BLaER1 treated with 17β-estradiol and CSF1 and Interleukin-3, amounts not matched to agents 10 nM and 100 nM (cell line): Measurements from ENCODE around the gene CADM1.
A peak's percentile ranks its signal among the peaks of the same experiment; 100 is the strongest.

Experiments used
- H3K27ac ChIP-seq, 11 experiments: shearing (Covaris generic); formaldehyde crosslinking; 2 replicates each; pipeline ENCODE4 v1.8.1; 2022
- H3K27me3 ChIP-seq, 11 experiments: shearing (Covaris generic); formaldehyde crosslinking; 2 replicates each; pipeline ENCODE4 v1.8.1; 2022
- H3K36me3 ChIP-seq, 11 experiments: shearing (Covaris generic); formaldehyde crosslinking; 2 replicates each; pipeline ENCODE4 v1.8.1; 2022
- H3K4me1 ChIP-seq, 10 experiments: shearing (Covaris generic); formaldehyde crosslinking; 2 replicates each; pipeline ENCODE4 v1.8.1; 2022
- H3K4me2 ChIP-seq, 11 experiments: shearing (Covaris generic); formaldehyde crosslinking; 2 replicates each; pipeline ENCODE4 v1.8.1; 2022
- H3K4me3 ChIP-seq, 10 experiments: shearing (Covaris generic); formaldehyde crosslinking; 2 replicates each; pipeline ENCODE4 v1.8.1; 2022
- H3K9ac ChIP-seq, 11 experiments: shearing (Covaris generic); formaldehyde crosslinking; 2 replicates each; pipeline ENCODE4 v1.8.1; 2022
- H3K9me3 ChIP-seq, 11 experiments: shearing (Covaris generic); formaldehyde crosslinking; replicated peaks in 1 of 11; 2 replicates each; pipeline ENCODE4 v1.8.1; 2022
- H4K20me1 ChIP-seq, 11 experiments: shearing (Covaris generic); formaldehyde crosslinking; 2 replicates each; pipeline ENCODE4 v1.8.1; 2022
- Cebpa-rat ChIP-seq, 11 experiments: shearing (Covaris generic); IDR thresholded peaks; 2 replicates each; pipeline ENCODE4 v1.8.1; 2022

Gene CADM1

DNA sequence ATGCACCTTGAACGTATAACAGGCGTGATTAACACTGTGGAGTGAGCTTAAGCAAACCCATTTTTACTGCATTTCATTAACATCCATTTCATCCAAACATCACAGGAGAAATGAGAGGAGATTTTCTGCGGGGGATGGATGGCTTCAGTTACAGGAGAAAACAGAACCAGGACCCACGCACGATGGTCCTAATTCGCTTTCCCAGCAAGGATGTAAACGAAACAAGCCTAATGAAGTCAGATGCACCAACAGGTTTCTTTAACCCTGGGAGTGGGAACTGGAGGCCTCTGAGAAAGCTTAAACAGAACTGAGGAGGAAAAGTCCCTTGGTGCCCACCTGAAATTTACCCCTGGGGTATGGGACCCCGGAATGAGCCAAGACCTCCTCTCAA lies 2.7 kb downstream of the CADM1 start:
- H3K27ac ChIP-seq, result no peak overlapping the region
- peaks cover 23 to 31% (median 27%) of the 10 kb centered on the region in 11 experiments for H3K9me3 ChIP-seq
- no peaks in the 10 kb centered on the region for H4K20me1 ChIP-seq
- TF ChIP-seq Cebpa-rat (IDR thresholded peaks at IDR 0.05), result no peak
- peaks cover 0 to 8% (median 2%) of the 10 kb centered on the region in 10 experiments; a peak in 5 of 20 replicates for H3K4me1 ChIP-seq
- no peak overlapping the region for H3K9ac ChIP-seq
- no peaks in the 10 kb centered on the region for H3K36me3 ChIP-seq
- no peak overlapping the region for H3K4me2 ChIP-seq
- peaks cover 0 to 7% (median 0%) of the 10 kb centered on the region in 11 experiments; a peak in 2 of 22 replicates for H3K27me3 ChIP-seq
- no peak overlapping the region for H3K4me3 ChIP-seq

DNA sequence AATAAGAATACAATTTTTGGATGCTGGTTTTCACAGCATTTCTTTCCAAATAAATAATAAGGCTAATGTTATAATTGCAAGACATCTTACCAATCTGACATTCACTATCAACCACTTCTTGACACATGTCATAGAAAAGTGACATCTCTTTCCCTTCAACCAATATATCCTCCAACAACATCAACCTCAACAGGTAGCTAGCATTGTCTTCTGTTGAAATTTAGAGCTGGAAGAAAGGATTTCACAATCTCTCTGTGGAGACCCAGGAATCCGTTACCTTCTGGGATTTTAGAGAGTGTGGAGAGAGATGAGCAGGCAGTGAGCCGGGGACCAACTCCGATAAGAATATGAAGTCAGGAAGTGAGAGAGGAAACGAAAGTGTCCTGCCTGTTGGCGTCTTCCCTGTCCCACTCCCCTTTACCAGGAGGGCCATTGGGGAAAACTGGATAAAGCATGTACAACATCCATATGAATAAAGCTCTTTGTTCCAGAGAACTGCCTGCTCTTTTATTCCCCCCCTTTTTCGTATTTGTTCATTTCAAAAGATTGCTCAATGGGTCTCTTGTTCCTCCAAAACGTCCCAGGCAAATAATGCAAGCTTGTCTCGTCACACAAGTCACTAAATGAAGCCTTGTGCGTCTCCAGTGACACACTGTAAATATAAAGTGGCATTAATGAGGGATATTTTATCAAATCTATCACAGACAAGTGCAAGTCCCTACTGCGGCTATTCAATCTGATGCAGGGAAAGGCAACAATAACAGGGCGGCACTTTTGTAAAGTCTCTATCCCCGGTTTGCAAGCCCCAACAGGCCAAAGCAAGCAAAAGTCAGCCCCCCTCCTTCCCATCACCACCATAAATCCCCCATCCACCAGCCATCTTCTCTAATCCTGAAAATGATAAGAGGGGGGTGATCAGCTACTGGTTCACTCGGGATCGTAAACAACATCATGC lies 3.4 kb downstream of the CADM1 start:
- H3K4me3 ChIP-seq, result no peak overlapping the region
- H3K4me2 ChIP-seq, result no peak overlapping the region
- no peak overlapping the region for H3K9ac ChIP-seq
- no peaks in the 10 kb centered on the region for H4K20me1 ChIP-seq
- H3K4me1 ChIP-seq, result peaks cover 0 to 8% (median 4%) of the 10 kb centered on the region in 10 experiments; a peak in 6 of 20 replicates
- no peak for TF ChIP-seq Cebpa-rat (IDR thresholded peaks at IDR 0.05)
- peaks cover 23 to 31% (median 27%) of the 10 kb centered on the region in 11 experiments for H3K9me3 ChIP-seq
- no peak overlapping the region for H3K27ac ChIP-seq
- peaks cover 0 to 7% (median 0%) of the 10 kb centered on the region in 11 experiments; a peak in 2 of 22 replicates for H3K27me3 ChIP-seq
- H3K36me3 ChIP-seq, result no peaks in the 10 kb centered on the region

DNA sequence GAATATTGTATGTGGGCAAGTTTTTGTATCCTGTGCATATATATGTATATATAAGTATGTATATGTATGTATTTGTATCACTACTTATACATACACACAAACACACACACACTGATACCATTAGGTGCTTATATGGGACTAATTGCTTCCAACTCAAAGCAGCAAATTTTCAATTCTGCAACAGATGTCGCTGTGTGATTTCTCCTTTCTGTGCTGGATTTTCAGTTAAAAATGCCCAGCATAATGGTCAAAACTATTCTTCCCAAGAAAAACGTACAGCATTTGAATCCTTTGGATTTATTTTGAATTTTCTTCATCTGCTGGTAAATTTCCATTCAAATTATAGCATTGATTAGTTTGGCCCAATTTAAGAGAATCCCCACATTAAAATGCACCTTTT lies 4.3 kb downstream of the CADM1 start:
- no peak overlapping the region for H3K9ac ChIP-seq
- H3K27me3 ChIP-seq, result peaks cover 0 to 7% (median 0%) of the 10 kb centered on the region in 11 experiments; a peak in 2 of 22 replicates
- H3K9me3 ChIP-seq, result peaks cover 23 to 29% (median 25%) of the 10 kb centered on the region in 11 experiments
- TF ChIP-seq Cebpa-rat (IDR thresholded peaks at IDR 0.05), result no peak
- H3K4me2 ChIP-seq, result no peak overlapping the region
- no peaks in the 10 kb centered on the region for H4K20me1 ChIP-seq
- H3K4me3 ChIP-seq, result no peak overlapping the region
- no peak overlapping the region for H3K27ac ChIP-seq
- H3K4me1 ChIP-seq, result peaks cover 0 to 14% (median 6%) of the 10 kb centered on the region in 10 experiments; a peak in 6 of 20 replicates
- H3K36me3 ChIP-seq, result no peaks in the 10 kb centered on the region

DNA sequence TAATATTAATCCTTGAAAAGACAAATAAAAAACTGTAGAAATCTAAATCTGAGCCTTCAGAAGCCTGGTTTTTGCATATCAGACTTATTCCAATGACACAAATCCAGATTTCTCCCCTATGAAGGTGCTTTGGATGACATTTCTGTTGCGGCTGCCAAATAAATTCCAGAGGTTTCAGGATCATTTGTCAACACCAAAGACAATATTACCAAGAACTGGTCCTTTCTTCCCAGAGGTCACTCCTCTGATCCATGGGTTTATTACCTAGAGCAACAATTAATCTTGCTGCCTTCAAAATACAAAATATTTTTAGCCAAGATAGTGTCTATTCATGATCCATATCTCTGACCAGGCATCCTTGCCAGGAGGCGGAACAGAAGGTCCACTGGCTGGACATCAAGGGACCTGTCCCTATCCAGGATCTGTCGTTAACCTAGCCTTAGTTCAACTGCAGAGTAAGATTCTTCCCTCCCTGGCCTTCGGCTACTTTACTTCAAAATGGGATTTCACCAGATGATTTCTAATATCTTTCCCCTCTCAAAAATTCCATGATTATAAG lies 4.9 kb downstream of the CADM1 start:
- H3K27me3 ChIP-seq, result peaks cover 0 to 7% (median 0%) of the 10 kb centered on the region in 11 experiments; a peak in 2 of 22 replicates
- no peak overlapping the region for H3K27ac ChIP-seq
- H3K4me1 ChIP-seq, result peaks cover 0 to 16% (median 6%) of the 10 kb centered on the region in 10 experiments; a peak in 6 of 20 replicates
- no peak overlapping the region for H3K9ac ChIP-seq
- H4K20me1 ChIP-seq, result no peaks in the 10 kb centered on the region
- H3K9me3 ChIP-seq, result peaks cover 17 to 23% (median 20%) of the 10 kb centered on the region in 11 experiments
- H3K4me3 ChIP-seq, result no peak overlapping the region
- no peak overlapping the region for H3K4me2 ChIP-seq
- no peaks in the 10 kb centered on the region for H3K36me3 ChIP-seq
- no peak for TF ChIP-seq Cebpa-rat (IDR thresholded peaks at IDR 0.05)

DNA sequence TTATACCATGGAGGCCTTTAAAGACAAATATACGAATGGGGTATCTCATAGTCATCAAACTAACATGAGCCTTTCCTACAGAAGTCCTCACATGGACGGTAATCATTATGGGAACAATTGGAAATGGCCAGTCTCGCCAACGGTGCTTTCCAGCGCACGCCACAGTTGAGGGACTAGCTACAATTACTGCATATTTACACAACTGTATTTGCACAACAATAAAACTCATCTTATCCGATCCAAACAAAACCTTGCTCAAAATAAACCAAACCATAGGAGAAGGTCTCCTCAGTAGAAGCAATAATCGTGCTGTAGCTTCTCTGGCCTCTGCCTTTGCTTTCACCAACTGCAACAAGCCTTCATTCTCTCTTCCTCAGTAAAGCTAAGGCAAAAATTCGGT lies 5.9 kb downstream of the CADM1 start:
- no peak overlapping the region for H3K4me3 ChIP-seq
- H3K4me2 ChIP-seq, result no peak overlapping the region
- no peak for TF ChIP-seq Cebpa-rat (IDR thresholded peaks at IDR 0.05)
- H3K36me3 ChIP-seq, result no peaks in the 10 kb centered on the region
- peaks cover 0 to 7% (median 0%) of the 10 kb centered on the region in 11 experiments; a peak in 2 of 22 replicates for H3K27me3 ChIP-seq
- peaks cover 0 to 16% (median 6%) of the 10 kb centered on the region in 10 experiments; a peak in 6 of 20 replicates for H3K4me1 ChIP-seq
- no peaks in the 10 kb centered on the region for H4K20me1 ChIP-seq
- peaks cover 8 to 14% (median 10%) of the 10 kb centered on the region in 11 experiments; a peak in 21 of 22 replicates for H3K9me3 ChIP-seq
- no peak overlapping the region for H3K9ac ChIP-seq
- no peak overlapping the region for H3K27ac ChIP-seq

DNA sequence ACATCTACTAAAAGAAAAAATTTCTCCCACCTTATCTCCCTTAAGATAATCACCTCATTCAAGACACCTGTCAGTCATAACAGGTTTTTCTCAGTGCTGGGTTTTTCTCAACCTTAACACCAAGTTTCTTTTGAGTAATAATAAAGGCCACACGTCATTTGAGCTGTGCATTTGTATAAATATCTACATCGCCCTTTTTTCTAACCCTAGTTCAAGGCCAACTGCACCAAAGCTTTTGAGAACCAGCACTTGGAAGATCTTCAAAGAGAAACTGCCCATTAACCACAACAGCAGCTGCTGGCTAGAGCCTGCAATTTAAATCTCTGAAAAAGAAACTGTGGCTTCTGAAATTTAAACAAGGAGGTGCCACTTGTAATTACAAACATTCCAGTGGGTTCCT lies 6.9 kb downstream of the CADM1 start:
- Histone ChIP-seq H3K4me3 (no peak overlapping the region), H3K9ac (no peak overlapping the region), H3K4me2 (peak overlapping the region in 4 of 11 experiments; percentile 4 to 20 (median 16); a peak in 2 of 22 replicates)

DNA sequence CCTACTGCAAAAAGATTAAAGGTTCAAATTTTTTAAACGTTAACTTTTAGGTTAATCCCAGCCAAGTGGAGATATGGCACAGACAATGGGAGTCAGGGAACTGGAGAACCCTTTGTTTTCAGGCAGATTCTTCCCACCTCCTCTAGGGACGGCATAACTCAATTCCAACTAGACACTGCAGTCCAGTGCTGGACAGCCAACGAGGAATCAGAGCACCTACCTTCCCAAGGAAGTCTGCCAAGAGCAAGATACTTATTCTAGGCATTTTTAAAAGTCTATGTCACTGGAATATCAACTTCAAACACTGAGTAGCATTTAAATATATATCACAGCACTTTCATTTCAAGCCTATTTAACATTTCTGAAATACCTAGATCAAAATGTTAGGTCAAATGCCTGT lies 7.3 kb downstream of the CADM1 start:
- no peaks in the 10 kb centered on the region for H3K36me3 ChIP-seq
- H3K4me3 ChIP-seq, result no peak overlapping the region
- peaks cover 0 to 7% (median 0%) of the 10 kb centered on the region in 11 experiments; a peak in 2 of 22 replicates for H3K27me3 ChIP-seq
- no peaks in the 10 kb centered on the region for H4K20me1 ChIP-seq
- H3K9ac ChIP-seq, result no peak overlapping the region
- TF ChIP-seq Cebpa-rat (IDR thresholded peaks at IDR 0.05), result no peak
- peaks cover 0 to 16% (median 6%) of the 10 kb centered on the region in 10 experiments; a peak in 6 of 20 replicates for H3K4me1 ChIP-seq
- H3K9me3 ChIP-seq, result no peaks in the 10 kb centered on the region
- H3K27ac ChIP-seq, result no peak overlapping the region
- peak overlapping the region in 1 of 11 experiments; percentile 20; a peak in 1 of 22 replicates for H3K4me2 ChIP-seq

More for the DNA sequence above, 6.9 kb downstream of the CADM1 start:
- no peaks in the 10 kb centered on the region for H3K36me3 ChIP-seq
- H3K9me3 ChIP-seq, result peaks cover 0 to 3% (median 0%) of the 10 kb centered on the region in 11 experiments; a peak in 4 of 22 replicates
- TF ChIP-seq Cebpa-rat (IDR thresholded peaks at IDR 0.05), result no peak
- H3K27ac ChIP-seq, result no peak overlapping the region
- no peaks in the 10 kb centered on the region for H4K20me1 ChIP-seq
- peaks cover 0 to 16% (median 6%) of the 10 kb centered on the region in 10 experiments; a peak in 6 of 20 replicates for H3K4me1 ChIP-seq
- H3K27me3 ChIP-seq, result peaks cover 0 to 7% (median 0%) of the 10 kb centered on the region in 11 experiments; a peak in 2 of 22 replicates

DNA sequence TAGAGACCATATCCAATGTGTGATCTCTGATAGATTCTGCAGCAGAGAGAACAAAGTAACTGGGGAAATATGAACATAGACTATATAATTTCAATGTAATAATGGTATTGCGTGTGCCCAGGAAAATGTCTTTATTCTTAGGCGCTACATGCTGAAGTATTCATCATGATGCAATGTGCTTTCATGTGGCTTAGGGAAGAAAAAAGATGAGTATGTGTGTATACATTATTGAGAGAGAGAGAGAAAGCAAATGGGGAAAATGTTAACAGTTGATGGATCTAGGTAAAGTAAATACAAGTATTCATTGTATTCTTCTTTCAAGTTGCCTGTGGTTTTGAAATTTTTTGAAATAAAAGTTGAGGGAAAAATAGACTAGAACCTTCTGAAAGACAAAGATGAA lies 10.3 kb downstream of the CADM1 start:
- no peak for TF ChIP-seq Cebpa-rat (IDR thresholded peaks at IDR 0.05)
- Histone ChIP-seq H3K27ac (no peak overlapping the region), H3K4me1 (peaks cover 0 to 16% (median 6%) of the 10 kb centered on the region in 10 experiments; a peak in 6 of 20 replicates), H3K27me3 (no peaks in the 10 kb centered on the region), H3K4me2 (no peak overlapping the region), H3K4me3 (no peak overlapping the region), H3K9me3 (no peaks in the 10 kb centered on the region), H4K20me1 (no peaks in the 10 kb centered on the region), H3K36me3 (no peaks in the 10 kb centered on the region), H3K9ac (no peak overlapping the region)

DNA sequence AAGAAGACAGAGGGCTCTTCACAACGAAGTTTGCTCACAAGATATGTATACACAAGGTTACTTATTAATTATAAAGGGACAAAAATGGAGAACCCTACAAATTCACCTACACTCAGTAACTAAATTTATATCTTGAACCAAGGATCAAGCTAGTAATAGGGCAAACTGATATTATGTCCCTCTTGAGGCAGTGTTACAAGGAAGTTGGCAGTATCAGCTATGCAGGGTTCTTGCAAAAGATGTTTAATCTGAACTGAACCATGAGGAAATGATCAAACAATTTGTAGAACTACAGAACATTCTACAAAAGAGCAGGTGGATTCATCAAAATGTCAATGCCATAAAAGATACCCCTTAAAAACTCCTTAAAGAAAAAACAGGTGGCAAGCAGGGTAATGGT lies 10.7 kb downstream of the CADM1 start:
- Histone ChIP-seq H3K9ac (no peak overlapping the region), H3K36me3 (no peaks in the 10 kb centered on the region), H3K9me3 (no peaks in the 10 kb centered on the region), H3K27me3 (no peaks in the 10 kb centered on the region), H3K4me1 (peaks cover 0 to 16% (median 6%) of the 10 kb centered on the region in 10 experiments; a peak in 6 of 20 replicates), H3K4me2 (no peak overlapping the region), H3K4me3 (no peak overlapping the region), H3K27ac (no peak overlapping the region), H4K20me1 (no peaks in the 10 kb centered on the region)
- no peak for TF ChIP-seq Cebpa-rat (IDR thresholded peaks at IDR 0.05)
